ENCODE data around the gene TMEM187.

TMEM187 gene

GRCh38 chrX:153972368-153973126, at the start of gene TMEM187:
TSS of gene TMEM187 (plus strand) at chrX:153972754. CDS start at chrX:153982063, 9,309 bp downstream.
- DNase-seq, result peak in 13 of 14 donors; percentile 44 to 90 (median 78)

GRCh38 chrX:153922932-153923857, 49.4 kb upstream of the TMEM187 start:
- peak in 8 of 14 donors; percentile 20 to 77 (median 43) for DNase-seq

- DNase-seq, result peak in 1 of 14 donors; percentile 50
Observed at GRCh38 chrX:153924149-153924861, 48.2 kb upstream of the TMEM187 start.

GRCh38 chrX:153925387-153925738, 47.2 kb upstream of the TMEM187 start:
- no peak for DNase-seq

GRCh38 chrX:153925739-153926551, 46.6 kb upstream of the TMEM187 start, which contains the start of gene ARHGAP4:
TSS of gene ARHGAP4 (minus strand) at chrX:153926264. CDS start at chrX:153926202, 62 bp downstream.
- DNase-seq, result no peak

- no peak for DNase-seq
Observed at GRCh38 chrX:153926552-153926857, 46.0 kb upstream of the TMEM187 start.

- peak in 6 of 14 donors; percentile 17 to 53 (median 36) for DNase-seq
Observed at GRCh38 chrX:153926858-153927671, 45.5 kb upstream of the TMEM187 start.

GRCh38 chrX:153927672-153927921, 45.0 kb upstream of the TMEM187 start:
- no peak for DNase-seq

- DNase-seq, result peak; percentile 50 to 97 (median 92)
Observed at GRCh38 chrX:153927922-153928760, 44.4 kb upstream of the TMEM187 start.

GRCh38 chrX:153928846-153929245, 43.7 kb upstream of the TMEM187 start:
- no peak for DNase-seq

- no peak for DNase-seq
Observed at GRCh38 chrX:153929576-153929975, 43.0 kb upstream of the TMEM187 start.

- DNase-seq, result no peak
Observed at GRCh38 chrX:153930011-153930910, 42.3 kb upstream of the TMEM187 start.

- DNase-seq, result no peak
Observed at GRCh38 chrX:153931151-153931550, 41.4 kb upstream of the TMEM187 start.

- DNase-seq, result no peak
Observed at GRCh38 chrX:153931748-153932147, 40.8 kb upstream of the TMEM187 start.

- DNase-seq, result no peak
Observed at GRCh38 chrX:153932220-153932915, 40.2 kb upstream of the TMEM187 start.

- DNase-seq, result no peak
Observed at GRCh38 chrX:153933748-153934147, 38.8 kb upstream of the TMEM187 start.

GRCh38 chrX:153934148-153934761, 38.3 kb upstream of the TMEM187 start:
- DNase-seq, result no peak

- peak in 10 of 14 donors; percentile 19 to 84 (median 40) for DNase-seq
Observed at GRCh38 chrX:153934762-153935325, 37.7 kb upstream of the TMEM187 start, which contains the start of gene NAA10. TSS of gene NAA10 (minus strand) at chrX:153935037. CDS start at chrX:153934904, 133 bp downstream.
